ENCODE data around the gene APELA. TPM values are rescaled to one million over a fixed set of nuclear protein-coding genes. Genes with fewer than 3 reads are reported as not detected.

APELA gene
- total and polyA plus RNA-seq, 2 of the 4 experiments (the other 2 are of a cell fraction): not detected

DNA sequence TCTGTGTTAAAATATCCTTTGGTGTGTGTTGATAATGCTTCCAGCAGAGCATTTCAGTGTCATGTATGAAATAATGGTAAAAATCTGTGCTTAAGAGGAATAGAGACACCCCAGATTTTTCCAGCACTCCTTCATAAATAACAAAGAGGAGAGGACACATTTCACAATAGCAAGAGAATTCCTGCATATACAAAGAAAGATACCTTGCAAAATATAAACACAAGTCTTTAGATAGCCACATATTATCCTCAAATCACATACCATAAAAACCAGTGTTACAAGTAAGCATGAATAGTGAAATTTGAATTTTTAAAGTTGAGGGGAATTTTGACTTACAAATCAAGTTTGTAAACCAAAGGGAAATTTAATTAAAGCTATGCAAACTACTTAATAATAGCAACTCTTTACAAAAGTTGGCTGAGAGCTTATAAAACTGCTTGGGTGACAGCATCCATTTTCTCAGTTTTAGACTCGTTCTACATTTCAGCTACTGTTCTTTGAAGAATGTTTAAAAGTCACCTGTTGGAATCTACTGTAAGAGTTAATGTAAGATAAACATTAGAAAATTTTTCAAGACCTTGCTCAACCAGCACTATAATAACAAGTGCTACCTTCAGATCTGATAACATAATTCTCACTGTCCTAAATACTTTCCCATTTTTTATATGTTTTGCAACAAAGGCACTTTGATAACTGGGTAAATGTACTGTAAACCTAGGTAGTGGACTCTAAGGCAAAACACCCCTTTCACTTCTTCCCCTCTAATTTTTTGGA lies 3.7 kb downstream of the APELA start:
- dilution Hi-C loops (cut with HindIII; ENCODE audit: low sequenced_read_pairs, unreplicated experiment) (no loop called here), intact Hi-C loops (cut with micrococcal nuclease) (no loop called here), in situ Hi-C loops (cut with MboI; ENCODE audit: low sequenced_read_pairs) (no loop called here)
- Histone ChIP-seq H3K14ac (replicated peaks; ENCODE audit: low read depth, low read length) (no peak overlapping the region), H2BK120ac (ENCODE audit: low read depth, low read length) (no peak overlapping the region), H4K8ac (ENCODE audit: low read depth in 2 of 2, low read length in 2 of 2) (no peak overlapping the region), H3K4me2 (ENCODE audit: low read depth, low read length) (no peak overlapping the region), H3K27me3 (ENCODE audit: control insufficient read depth, insufficient read depth, low read length) (no peaks in the 10 kb centered on the region), H3K27ac (ENCODE audit: insufficient read depth, low read length) (no peak overlapping the region), H4K20me1 (ENCODE audit: insufficient read depth, low read length) (no peaks in the 10 kb centered on the region), H2BK5ac (ENCODE audit: low read depth, low read length, poor library complexity, severe bottlenecking) (no peak overlapping the region), H3K4me1 (ENCODE audit: control insufficient read depth, insufficient read depth, low read length) (no peaks in the 10 kb centered on the region), H4K91ac (ENCODE audit: insufficient read depth, low read depth, low read length) (no peak overlapping the region), H3K79me1 (ENCODE audit: low read depth in 1 of 2, low read length in 2 of 2) (no peaks in the 10 kb centered on the region), H2BK15ac (ENCODE audit: low read depth, low read length) (no peak overlapping the region), H3K4me3 (ENCODE audit: insufficient read depth, low read depth, low read length) (no peak overlapping the region), H2AK5ac (ENCODE audit: low read depth, low read length) (no peak overlapping the region), H3K36me3 (ENCODE audit: control insufficient read depth, insufficient read depth, low read length) (no peaks in the 10 kb centered on the region), H3K18ac (ENCODE audit: low read depth, low read length) (no peak overlapping the region), H3K9ac (ENCODE audit: low read depth, low read length) (no peak overlapping the region), H3K4ac (ENCODE audit: low read depth, low read length) (no peak overlapping the region), H3K9me3 (ENCODE audit: control insufficient read depth, insufficient read depth, low read length) (peaks cover 3% of the 10 kb centered on the region; the same call in 1 of the 2 replicates), H3K56ac (ENCODE audit: extremely low read depth, insufficient read depth, low read length) (no peak overlapping the region), H2AFZ (replicated peaks; ENCODE audit: low read length, poor library complexity) (no peak overlapping the region), H3K9me1 (ENCODE audit: insufficient read depth, low read length) (no peaks in the 10 kb centered on the region), H2BK20ac (ENCODE audit: low read depth, low read length) (no peak overlapping the region), H4K5ac (ENCODE audit: low read depth, low read length) (no peak overlapping the region), H2AK9ac (replicated peaks; ENCODE audit: low read depth, low read length, poor library complexity) (no peak overlapping the region), H3K23ac (ENCODE audit: low read depth, low read length) (no peak overlapping the region)
- no TSS peak for BruUV-seq (replicated peaks)
- ChIA-PET POLR2A (ENCODE audit: unreplicated experiment) (no interaction called here), CTCF (no interaction called here)
- no peak for ATAC-seq (ENCODE audit: low read depth)
- DNase-seq: no peak
- TF ChIP-seq CHD1 (IDR thresholded peaks at IDR 0.05; ENCODE audit: low read depth, low read length) (no peak), USF2 (IDR thresholded peaks at IDR 0.05; ENCODE audit: low read depth, low read length) (no peak), MAZ (IDR thresholded peaks at IDR 0.05; ENCODE audit: borderline replicate concordance, low read depth, low read length) (no peak), RAD21 (IDR thresholded peaks at IDR 0.05; ENCODE audit: low read length) (no peak), SMC3 (IDR thresholded peaks at IDR 0.05; ENCODE audit: low read depth, low read length) (no peak), FOS (IDR thresholded peaks at IDR 0.05; ENCODE audit: low read depth, low read length) (no peak), MXI1 (IDR thresholded peaks at IDR 0.05; ENCODE audit: borderline replicate concordance, low read depth, low read length) (no peak), BHLHE40 (IDR thresholded peaks at IDR 0.05; ENCODE audit: low read depth, low read length) (no peak)
- TF ChIP-seq, protein P1, sequence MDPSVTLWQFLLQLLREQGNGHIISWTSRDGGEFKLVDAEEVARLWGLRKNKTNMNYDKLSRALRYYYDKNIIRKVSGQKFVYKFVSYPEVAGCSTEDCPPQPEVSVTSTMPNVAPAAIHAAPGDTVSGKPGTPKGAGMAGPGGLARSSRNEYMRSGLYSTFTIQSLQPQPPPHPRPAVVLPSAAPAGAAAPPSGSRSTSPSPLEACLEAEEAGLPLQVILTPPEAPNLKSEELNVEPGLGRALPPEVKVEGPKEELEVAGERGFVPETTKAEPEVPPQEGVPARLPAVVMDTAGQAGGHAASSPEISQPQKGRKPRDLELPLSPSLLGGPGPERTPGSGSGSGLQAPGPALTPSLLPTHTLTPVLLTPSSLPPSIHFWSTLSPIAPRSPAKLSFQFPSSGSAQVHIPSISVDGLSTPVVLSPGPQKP (IDR thresholded peaks at IDR 0.05; ENCODE audit: borderline replicate concordance, low read depth, low read length): no peak
- TF ChIP-seq, protein P2, sequence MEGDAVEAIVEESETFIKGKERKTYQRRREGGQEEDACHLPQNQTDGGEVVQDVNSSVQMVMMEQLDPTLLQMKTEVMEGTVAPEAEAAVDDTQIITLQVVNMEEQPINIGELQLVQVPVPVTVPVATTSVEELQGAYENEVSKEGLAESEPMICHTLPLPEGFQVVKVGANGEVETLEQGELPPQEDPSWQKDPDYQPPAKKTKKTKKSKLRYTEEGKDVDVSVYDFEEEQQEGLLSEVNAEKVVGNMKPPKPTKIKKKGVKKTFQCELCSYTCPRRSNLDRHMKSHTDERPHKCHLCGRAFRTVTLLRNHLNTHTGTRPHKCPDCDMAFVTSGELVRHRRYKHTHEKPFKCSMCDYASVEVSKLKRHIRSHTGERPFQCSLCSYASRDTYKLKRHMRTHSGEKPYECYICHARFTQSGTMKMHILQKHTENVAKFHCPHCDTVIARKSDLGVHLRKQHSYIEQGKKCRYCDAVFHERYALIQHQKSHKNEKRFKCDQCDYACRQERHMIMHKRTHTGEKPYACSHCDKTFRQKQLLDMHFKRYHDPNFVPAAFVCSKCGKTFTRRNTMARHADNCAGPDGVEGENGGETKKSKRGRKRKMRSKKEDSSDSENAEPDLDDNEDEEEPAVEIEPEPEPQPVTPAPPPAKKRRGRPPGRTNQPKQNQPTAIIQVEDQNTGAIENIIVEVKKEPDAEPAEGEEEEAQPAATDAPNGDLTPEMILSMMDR (conservative IDR thresholded peaks at IDR 0.05; ENCODE audit: low read depth, low read length): no peak
- no CpG with 5 or more reads among the region's 1 CpG for WGBS, 2 experiments (ENCODE audit: extremely low coverage in 2 of 2, insufficient read length in 1 of 2)
